HepG2 (cell line): ENCODE measurements around the gene SSNA1. TPM values are rescaled to one million over a fixed set of nuclear protein-coding genes. Genes with fewer than 3 reads are reported as not detected.
A peak's percentile ranks its signal among the peaks of the same experiment; 100 is the strongest.

Source experiments
- ARID5B ChIP-seq: IDR thresholded peaks from 2 replicates; pipeline ENCODE4 v1.4.0; 2020; ENCODE audit warnings: mild to moderate bottlenecking, missing genetic modification reagents
- CSRNP1 ChIP-seq: sonication (generic); formaldehyde crosslinking; IDR thresholded peaks from 2 replicates; pipeline ENCODE4 v1.8.1; 2023; ENCODE audit warnings: mild to moderate bottlenecking, missing genetic modification reagents
- GRHL1 ChIP-seq: sonication (generic); formaldehyde crosslinking; conservative IDR thresholded peaks from 2 replicates; pipeline ENCODE4 v1.8.0; 2022; ENCODE audit warnings: missing genetic modification reagents
- MTERF4 ChIP-seq: sonication (generic); formaldehyde crosslinking; IDR thresholded peaks from 2 replicates; pipeline ENCODE4 v1.8.0; 2023; ENCODE audit warnings: mild to moderate bottlenecking, missing genetic modification reagents
- NFE2L1 ChIP-seq: sonication (generic); formaldehyde crosslinking; IDR thresholded peaks from 2 replicates; pipeline ENCODE4 v1.4.0; 2020; ENCODE audit warnings: missing genetic modification reagents, mild to moderate bottlenecking, borderline replicate concordance
- PHF21A ChIP-seq: sonication (generic); formaldehyde crosslinking; IDR thresholded peaks from 2 replicates; pipeline ENCODE4 v1.5.0; 2020; ENCODE audit warnings: mild to moderate bottlenecking, missing genetic modification reagents
- POLR2A ChIP-seq, 2 experiments: IDR thresholded peaks; 2 replicates each; pipeline ENCODE4 v1.6.1; 2011; ENCODE audit warnings: low read depth in 2 of 2, low read length in 2 of 2, mild to moderate bottlenecking in 1 of 2, moderate library complexity in 1 of 2; ENCODE audit not compliant: insufficient read depth in 1 of 2
- TIGD3 ChIP-seq: sonication (generic); formaldehyde crosslinking; IDR thresholded peaks from 2 replicates; pipeline ENCODE4 v1.5.1; 2020; ENCODE audit warnings: mild to moderate bottlenecking, missing genetic modification reagents, borderline replicate concordance
- ZFP36L1 ChIP-seq: sonication (generic); formaldehyde crosslinking; IDR thresholded peaks from 2 replicates; pipeline ENCODE4 v1.8.0; 2022; ENCODE audit warnings: mild to moderate bottlenecking, missing genetic modification reagents, moderate library complexity
- ZNF337 ChIP-seq: sonication (generic); formaldehyde crosslinking; IDR thresholded peaks from 2 replicates; pipeline ENCODE4 v1.5.1; 2020; ENCODE audit warnings: missing genetic modification reagents, low read depth, mild to moderate bottlenecking, borderline replicate concordance
- ZNF451 ChIP-seq: sonication (generic); formaldehyde crosslinking; IDR thresholded peaks from 2 replicates; pipeline ENCODE4 v1.5.0; 2020; ENCODE audit warnings: mild to moderate bottlenecking, missing genetic modification reagents
- ZNF747 ChIP-seq: sonication (generic); formaldehyde crosslinking; IDR thresholded peaks from 2 replicates; pipeline ENCODE4 v1.8.1; 2023; ENCODE audit warnings: missing genetic modification reagents, mild to moderate bottlenecking, borderline replicate concordance
- ZNF770 ChIP-seq: sonication (generic); formaldehyde crosslinking; IDR thresholded peaks from 2 replicates; pipeline ENCODE4 v1.5.0; 2020; ENCODE audit warnings: mild to moderate bottlenecking, missing genetic modification reagents
- polyA plus RNA-seq, 8 experiments: library from polyadenylated mRNA; depleted of rRNA in 3 of 8; stranded (reverse) in 7 of 8; unstranded in 1 of 8; fragments of >200 nt; fragmentation: Illumina TruSeq in 4 of 8; extraction: Trizol in 4 of 8; gene quantifications; 2 replicates each; pipeline versions ENCODE4 v1.2.1 to v1.2.3, GENCODE V29; 2011 to 2016; ENCODE audit warnings: low read depth in 4 of 8, missing spikeins in 1 of 8, mixed read lengths in 1 of 8; ENCODE audit not compliant: insufficient read depth in 1 of 8
- total RNA-seq, 5 experiments: library from RNA; depleted of rRNA; stranded (reverse); fragments of >200 nt; fragmentation: Illumina TruSeq; extraction: Trizol; gene quantifications; 2 replicates each; pipeline ENCODE4 v1.2.3, GENCODE V29; 2016; ENCODE audit warnings: low read depth in 1 of 5

SSNA1 gene
- total and polyA plus RNA-seq, 2 of the 13 experiments (the other 11 are each of a cell fraction or from before 2014, with no cell fraction given): 35.9 to 49.4 TPM

GRCh38 chr9:137200311-137201204, 12.1 kb downstream of the SSNA1 start, which contains the start of gene TPRN (continued):
- no peak for TF ChIP-seq ZNF770 (CRISPR knock-in tag)
- peak in 1 of 2 experiments; percentile 77; a peak in 2 of 4 replicates for TF ChIP-seq POLR2A (IDR thresholded peaks at IDR 0.05; ENCODE audit: insufficient read depth in 1 of 2, low read depth in 2 of 2, low read length in 2 of 2)
- TF ChIP-seq TIGD3: no peak
- peak; percentile 27; the same call in 1 of the 2 replicates for TF ChIP-seq MTERF4 (CRISPR knock-in tag)
- TF ChIP-seq NFE2L1 (CRISPR knock-in tag): no peak
- peak; percentile 64 for TF ChIP-seq ARID5B (CRISPR knock-in tag)
- TF ChIP-seq ZNF337: 0 out of 2 replicates have a peak, but pooled peaks have one; percentile 51
- peak; percentile 87 for TF ChIP-seq CSRNP1
- TF ChIP-seq GRHL1 (CRISPR knock-in tag): no peak
- peak; percentile 85; the same call in 1 of the 2 replicates for TF ChIP-seq ZFP36L1
- no peak for TF ChIP-seq ZNF747 (CRISPR knock-in tag)
- TF ChIP-seq PHF21A (CRISPR knock-in tag): peak; percentile 89
- peak; percentile 81 for TF ChIP-seq ZNF451 (CRISPR knock-in tag)
